Body of pancreas (tissue), 4 donors: ENCODE data around the gene NFATC2. TPM values are rescaled to one million over a fixed set of nuclear protein-coding genes. Genes with fewer than 3 reads are reported as not detected.
A peak's percentile ranks its signal among the peaks of the same experiment; 100 is the strongest.

Experiments
- ATAC-seq: fragments of 150-250 bp; one replicate; pipeline ENCODE4 v1.9.1; 2016
- DNase-seq, 4 donors: peaks; one replicate each; pipeline ENCODE4 v3.0.0-alpha.2; 2019
- H3K27ac ChIP-seq, 4 donors: fragments of 200-600 bp; sonication (generic); 1 replicate in 3 of 4; 2 replicates in 1 of 4; pipeline versions ENCODE4 v1.5.1 to v1.6.1; 2016 to 2019; ENCODE audit warnings: mild to moderate bottlenecking in 1 of 4, mixed read lengths in 1 of 4, moderate library complexity in 1 of 4
- H3K27me3 ChIP-seq, 2 donors: fragments of 200-600 bp; sonication (generic); one replicate each; pipeline ENCODE4 v1.6.0; 2016; ENCODE audit warnings: mild to moderate bottlenecking in 1 of 2
- H3K36me3 ChIP-seq, 2 donors: fragments of 200-600 bp; sonication (generic); replicated peaks in 1 of 2; 2 replicates each; pipeline ENCODE4 v1.5.1; 2016; ENCODE audit warnings: low read depth in 2 of 2; ENCODE audit not compliant: insufficient read depth in 1 of 2
- H3K4me1 ChIP-seq: fragments of 200-600 bp; sonication (generic); one replicate; pipeline ENCODE4 v1.6.0; 2016
- H3K4me3 ChIP-seq, 2 donors: fragments of 200-600 bp; sonication (generic); 1 replicate in 1 of 2; 2 replicates in 1 of 2; pipeline ENCODE4 v1.5.1; 2016 to 2019
- H3K9me3 ChIP-seq, 3 donors: fragments of 200-600 bp; sonication (generic); 1 replicate in 2 of 3; 2 replicates in 1 of 3; pipeline ENCODE4 v1.5.1; 2016
- POLR2A ChIP-seq, 3 donors: fragments of 450-650 bp; IDR thresholded peaks; one replicate each; pipeline ENCODE4 v1.6.1; 2016; ENCODE audit warnings: antibody characterized with exemption in 3 of 3, mild to moderate bottlenecking in 2 of 3
- WGBS, 2 donors: methylation state at CpG; one replicate each; pipeline ENCODE4 v1.1.5; 2017; 5-methylcytosine and 5-hydroxymethylcytosine counted together
- intact Hi-C: fragments of 100-400 bp; cut with DNase I; formaldehyde crosslinking; loops from one replicate; pipeline ENCODE4 v1.15.1; 2023
- total RNA-seq, 2 donors: library from RNA; depleted of rRNA; stranded (reverse); fragments of >200 nt; gene quantifications; one replicate each; pipeline ENCODE4 v1.1.0, GENCODE V29; 2016
- TF ChIP-seq, protein P1 (sequence below), 7 experiments: fragments of 450-650 bp in 4 of 7; fragments of 200-600 bp in 3 of 7; sonication (generic) in 3 of 7; IDR thresholded peaks; one replicate each; pipeline ENCODE4 v1.5.1; 2016 to 2019; ENCODE audit warnings: antibody characterized with exemption in 7 of 7

NFATC2 gene
- total RNA-seq, 2 donors from 2014 or later: 4.9 to 7.6 TPM

GRCh38 chr20:51393571-51393970 lies 148.9 kb downstream of the NFATC2 start:
- ATAC-seq (no peak), DNase-seq (no peak)
- Histone ChIP-seq H3K4me3 (no peak overlapping the region), H3K36me3 (no peaks in the 10 kb centered on the region), H3K27ac (no peak overlapping the region), H3K9me3 (no peaks in the 10 kb centered on the region), H3K27me3 (no peaks in the 10 kb centered on the region), H3K4me1 (peaks cover 32% of the 10 kb centered on the region)
- 51 to 70% methylated on average over 6 of the region's 6 CpGs for WGBS, 2 donors
- intact Hi-C loops: no loop called here
- TF ChIP-seq POLR2A (IDR thresholded peaks at IDR 0.05): no peak
- TF ChIP-seq, protein P1, sequence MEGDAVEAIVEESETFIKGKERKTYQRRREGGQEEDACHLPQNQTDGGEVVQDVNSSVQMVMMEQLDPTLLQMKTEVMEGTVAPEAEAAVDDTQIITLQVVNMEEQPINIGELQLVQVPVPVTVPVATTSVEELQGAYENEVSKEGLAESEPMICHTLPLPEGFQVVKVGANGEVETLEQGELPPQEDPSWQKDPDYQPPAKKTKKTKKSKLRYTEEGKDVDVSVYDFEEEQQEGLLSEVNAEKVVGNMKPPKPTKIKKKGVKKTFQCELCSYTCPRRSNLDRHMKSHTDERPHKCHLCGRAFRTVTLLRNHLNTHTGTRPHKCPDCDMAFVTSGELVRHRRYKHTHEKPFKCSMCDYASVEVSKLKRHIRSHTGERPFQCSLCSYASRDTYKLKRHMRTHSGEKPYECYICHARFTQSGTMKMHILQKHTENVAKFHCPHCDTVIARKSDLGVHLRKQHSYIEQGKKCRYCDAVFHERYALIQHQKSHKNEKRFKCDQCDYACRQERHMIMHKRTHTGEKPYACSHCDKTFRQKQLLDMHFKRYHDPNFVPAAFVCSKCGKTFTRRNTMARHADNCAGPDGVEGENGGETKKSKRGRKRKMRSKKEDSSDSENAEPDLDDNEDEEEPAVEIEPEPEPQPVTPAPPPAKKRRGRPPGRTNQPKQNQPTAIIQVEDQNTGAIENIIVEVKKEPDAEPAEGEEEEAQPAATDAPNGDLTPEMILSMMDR (IDR thresholded peaks at IDR 0.05): no peak

GRCh38 chr20:51392614-51393186 lies 149.8 kb downstream of the NFATC2 start:
- intact Hi-C loops: no loop called here

DNA sequence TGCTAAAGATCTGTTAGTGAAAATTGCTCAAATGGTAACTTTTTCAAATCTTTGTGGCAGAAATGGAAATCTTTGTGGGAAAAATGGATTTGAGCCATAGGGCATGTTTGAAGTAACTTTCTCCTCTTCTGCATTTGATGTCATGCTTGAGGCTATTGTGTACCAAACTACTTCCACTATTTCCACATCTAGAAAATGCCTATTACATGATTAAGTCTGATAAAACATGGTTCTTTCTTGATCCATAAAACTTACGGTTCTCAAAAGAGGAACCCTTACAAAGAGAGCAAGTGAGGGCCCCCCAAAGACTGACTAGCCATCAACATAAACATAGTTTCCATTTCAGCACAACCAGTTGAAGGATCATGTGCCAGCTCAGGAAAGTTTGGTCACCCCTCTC lies 150.6 kb downstream of the NFATC2 start:
- intact Hi-C loops: no loop called here
- Histone ChIP-seq H3K4me3 (no peak overlapping the region), H3K27ac (peak overlapping the region in 1 of 4 donors; percentile 34), H3K4me1 (peaks cover 48% of the 10 kb centered on the region), H3K27me3 (no peaks in the 10 kb centered on the region), H3K9me3 (no peaks in the 10 kb centered on the region), H3K36me3 (no peaks in the 10 kb centered on the region)
- TF ChIP-seq, protein P1 (IDR thresholded peaks at IDR 0.05): no peak
- no peak for TF ChIP-seq POLR2A (IDR thresholded peaks at IDR 0.05)
- DNase-seq (no peak), ATAC-seq (no peak)
- WGBS, 2 donors: 82 to 95% methylated on average over 1 of the region's 1 CpG

More at GRCh38 chr20:51392614-51393186, 149.8 kb downstream of the NFATC2 start:
- ATAC-seq: no peak
- no peak for TF ChIP-seq POLR2A (IDR thresholded peaks at IDR 0.05)
- TF ChIP-seq, protein P1 (IDR thresholded peaks at IDR 0.05): no peak
- no peaks in the 10 kb centered on the region for H3K27me3 ChIP-seq
- no peaks in the 10 kb centered on the region for H3K36me3 ChIP-seq
- no peaks in the 10 kb centered on the region for H3K9me3 ChIP-seq
- H3K4me1 ChIP-seq: peaks cover 40% of the 10 kb centered on the region
- DNase-seq: no peak
- 79 to 80% methylated on average over 7 of the region's 7 CpGs for WGBS, 2 donors
- no peak overlapping the region for H3K4me3 ChIP-seq
- peak overlapping the region in 1 of 4 donors; percentile 34 for H3K27ac ChIP-seq

- peaks cover 48% of the 10 kb centered on the region for H3K4me1 ChIP-seq
- no peak overlapping the region for H3K4me3 ChIP-seq
- H3K36me3 ChIP-seq: no peaks in the 10 kb centered on the region
- TF ChIP-seq, protein P1 (IDR thresholded peaks at IDR 0.05): peak in 3 of 7 experiments; percentile 14 to 23 (median 17)
- peak in 2 of 3 donors; percentile 1 to 15 for TF ChIP-seq POLR2A (IDR thresholded peaks at IDR 0.05)
- H3K27me3 ChIP-seq: no peaks in the 10 kb centered on the region
- H3K9me3 ChIP-seq: no peaks in the 10 kb centered on the region
- 20 to 28% methylated on average over 11 of the region's 11 CpGs for WGBS, 2 donors
- intact Hi-C loops: no loop called here
- DNase-seq (peak; percentile 84 to 96 (median 88)), ATAC-seq (peak; percentile 85)
- H3K27ac ChIP-seq: peak overlapping the region; percentile 52 to 84 (median 68)
Measured at GRCh38 chr20:51389543-51390264, 152.8 kb downstream of the NFATC2 start.
